22Rv1 (cell line): ENCODE measurements around the gene CHRNB1.

ENCODE experiments used
- H3K27ac ChIP-seq: fragments of 450-650 bp; 2 replicates; pipeline ENCODE4 v1.5.1; 2017
- CTCF ChIP-seq: fragments of 450-650 bp; IDR thresholded peaks from 2 replicates; pipeline ENCODE4 v1.5.1; 2017; ENCODE audit warnings: mild to moderate bottlenecking
- ZFX ChIP-seq: fragments of 450-650 bp; IDR thresholded peaks from 2 replicates; pipeline ENCODE4 v1.6.1; 2017; ENCODE audit warnings: antibody characterized with exemption, borderline replicate concordance

Gene CHRNB1

DNA sequence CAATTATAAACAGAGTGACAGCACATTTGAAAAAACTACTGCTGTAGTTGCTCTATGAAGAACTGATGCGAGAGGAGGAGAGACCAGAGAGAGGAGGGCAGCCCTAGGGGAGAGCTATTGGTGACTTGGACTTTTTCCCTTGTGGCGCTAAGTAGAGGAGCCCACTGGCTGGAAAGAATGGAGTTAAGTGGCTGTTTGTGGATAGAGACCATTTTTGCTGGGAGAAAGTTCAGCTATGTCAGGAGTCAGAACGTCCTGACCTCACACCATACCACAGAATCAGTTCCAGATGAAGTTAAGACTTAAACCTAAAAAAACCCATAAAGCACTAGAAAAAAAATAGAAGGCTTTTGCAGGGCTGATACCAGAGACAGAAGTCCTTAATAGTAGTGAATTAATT is 41.3 kb downstream of the CHRNB1 start:
- peak overlapping the region; percentile 97; the same call in 1 of the 2 replicates for H3K27ac ChIP-seq
- no peak for TF ChIP-seq ZFX
- no peak for TF ChIP-seq CTCF

DNA sequence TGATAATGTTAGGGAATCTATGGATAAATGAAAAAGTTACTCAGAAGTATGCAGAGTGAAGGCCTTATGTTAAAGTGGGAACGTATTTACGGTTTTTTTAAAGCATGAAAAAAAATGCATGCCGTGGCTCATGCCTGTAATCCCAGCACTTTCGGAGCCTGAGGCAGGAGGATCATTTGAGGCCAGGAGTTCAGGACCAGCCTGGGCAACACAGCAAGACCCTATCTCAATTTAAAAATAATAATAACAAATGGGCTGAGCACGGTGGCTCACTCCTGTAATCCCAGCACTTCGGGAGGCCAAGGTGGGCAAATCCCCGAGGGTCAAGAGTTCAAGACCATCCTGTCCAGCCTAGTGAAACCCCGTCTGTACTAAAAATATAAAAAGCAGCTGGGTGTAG is 45.3 kb downstream of the CHRNB1 start:
- no peak overlapping the region for H3K27ac ChIP-seq

GRCh38 chr17:7491583-7491982 is 46.7 kb downstream of the CHRNB1 start:
- peak overlapping the region; percentile 15; the same call in 1 of the 2 replicates for H3K27ac ChIP-seq
- TF ChIP-seq CTCF, result no peak
- no peak for TF ChIP-seq ZFX

More for the DNA sequence above, 45.3 kb downstream of the CHRNB1 start:
- TF ChIP-seq CTCF (no peak), ZFX (no peak)

DNA sequence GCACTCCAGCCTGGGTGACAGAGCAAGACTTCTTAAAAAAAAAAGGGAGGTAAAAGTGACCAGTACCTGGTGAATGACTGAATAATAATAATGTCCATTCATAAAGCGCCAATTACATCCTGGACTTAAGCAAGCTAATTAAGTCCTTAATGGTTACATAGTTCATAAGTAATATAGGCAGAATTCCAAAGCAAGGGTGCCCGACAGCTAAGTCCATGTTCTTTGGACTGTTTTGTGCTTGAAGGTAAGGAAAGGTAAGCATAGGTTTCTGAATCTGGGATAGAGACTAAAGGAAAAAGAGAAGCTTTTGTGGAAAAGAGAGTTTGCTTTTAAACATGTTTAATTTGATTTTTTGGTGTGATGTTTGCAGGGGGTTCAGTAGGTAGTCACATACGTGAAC is 49.1 kb downstream of the CHRNB1 start:
- TF ChIP-seq CTCF, result no peak
- no peak for TF ChIP-seq ZFX
- H3K27ac ChIP-seq, result no peak overlapping the region

- no peak overlapping the region for H3K27ac ChIP-seq
- TF ChIP-seq CTCF (no peak), ZFX (no peak)
Observed at GRCh38 chr17:7495906-7496434, 51.1 kb downstream of the CHRNB1 start.

GRCh38 chr17:7496470-7497183 is 51.8 kb downstream of the CHRNB1 start:
- no peak overlapping the region for H3K27ac ChIP-seq
- TF ChIP-seq CTCF (no peak), ZFX (no peak)

DNA sequence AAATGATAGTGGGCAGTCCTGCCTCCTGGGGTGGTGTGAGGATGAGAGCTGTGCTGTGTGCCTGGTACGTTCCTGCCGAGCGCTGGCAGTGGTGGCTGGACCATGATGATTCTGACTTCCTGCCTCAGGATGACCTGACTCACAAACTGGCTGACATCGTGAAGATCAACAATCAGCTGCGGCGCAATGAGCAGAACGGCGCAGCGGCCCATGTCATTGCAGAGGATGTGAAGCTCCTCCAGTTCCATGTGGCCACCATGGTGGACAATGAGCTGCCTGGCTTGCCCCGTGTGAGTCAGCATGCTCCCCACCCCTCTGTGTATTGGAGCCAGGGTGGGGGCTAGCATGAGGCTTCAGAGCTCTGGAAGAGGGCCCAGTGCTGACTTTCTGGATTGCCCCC is 52.4 kb downstream of the CHRNB1 start:
- no peak for TF ChIP-seq ZFX
- no peak for TF ChIP-seq CTCF
- H3K27ac ChIP-seq, result no peak overlapping the region
